CD4-positive, alpha-beta T cell treated with Interleukin-12 subunit alpha and Interleukin-12 subunit beta, for 1 hour (primary cell): Measurements from ENCODE around the gene KRTAP1-5.
"Not testable (repeated sequence)": the region's sequence is repeated elsewhere in the genome, so short reads cannot be mapped to it uniquely, and the experiment has no call there.

Experiments used
- DNase-seq: peaks from one replicate; pipeline ENCODE4 v3.0.0-alpha.2; 2020

KRTAP1-5 gene

DNA sequence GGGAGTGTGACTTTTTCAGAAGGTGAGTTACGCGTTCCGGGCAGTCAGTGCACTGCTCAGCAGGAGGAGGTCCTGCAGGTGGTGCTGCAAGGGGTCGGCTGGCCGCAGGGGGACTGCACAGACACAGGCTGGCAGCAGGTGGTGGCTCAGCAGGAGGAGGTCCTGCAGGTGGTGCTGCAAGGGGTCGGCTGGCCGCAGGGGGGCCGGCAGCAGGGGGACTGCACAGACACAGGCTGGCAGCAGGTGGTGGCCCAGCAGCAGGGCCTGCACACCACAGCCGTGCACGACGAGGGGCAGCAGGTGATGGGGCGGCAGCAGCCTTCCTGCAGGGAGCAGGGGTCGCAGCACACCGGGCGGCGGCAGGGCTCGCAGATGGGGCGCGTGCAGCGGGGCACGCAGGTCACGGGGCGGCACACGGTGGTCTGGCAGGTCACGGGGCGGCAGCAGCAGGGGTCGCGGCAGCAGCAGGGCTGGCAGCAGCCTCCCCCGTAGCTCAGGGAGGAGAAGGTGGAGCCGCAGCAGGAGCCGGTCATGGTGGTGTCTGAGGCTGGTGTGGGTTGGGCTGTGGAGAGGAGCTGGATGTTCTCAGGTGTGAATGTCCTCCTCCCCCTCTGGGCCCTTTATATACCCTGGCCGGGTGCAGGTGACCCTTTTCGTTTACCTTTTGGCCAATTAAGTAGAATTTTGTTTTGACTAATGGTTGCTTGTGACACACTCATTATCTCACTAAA is 19.9 kb upstream of the KRTAP1-5 start, which contains the start of gene KRTAP2-1:
TSS of gene KRTAP2-1 (minus strand) at position 582 of the 731 bp plus-strand sequence. CDS start at position 533, 49 bp downstream.
- not testable (repeated sequence) for DNase-seq

DNA sequence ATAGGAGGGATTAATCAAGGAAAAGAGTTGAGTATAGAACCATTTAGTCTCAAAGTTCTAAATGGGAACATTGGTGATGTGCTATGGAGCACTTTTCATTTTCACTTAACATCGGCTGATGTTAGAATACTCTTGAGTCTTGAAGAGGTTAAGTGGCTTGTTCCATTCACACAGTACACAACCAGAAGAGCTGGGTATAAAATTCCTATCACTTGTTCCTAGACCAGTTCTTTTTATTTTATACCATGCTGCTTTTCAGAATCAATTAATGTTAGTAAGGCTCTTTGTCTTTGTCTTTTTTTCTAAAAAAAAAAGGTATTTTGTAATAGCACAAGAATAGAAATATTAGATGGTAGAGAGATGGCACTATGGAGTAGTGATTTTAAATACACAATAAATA is 15.9 kb upstream of the KRTAP1-5 start:
- no peak for DNase-seq

DNA sequence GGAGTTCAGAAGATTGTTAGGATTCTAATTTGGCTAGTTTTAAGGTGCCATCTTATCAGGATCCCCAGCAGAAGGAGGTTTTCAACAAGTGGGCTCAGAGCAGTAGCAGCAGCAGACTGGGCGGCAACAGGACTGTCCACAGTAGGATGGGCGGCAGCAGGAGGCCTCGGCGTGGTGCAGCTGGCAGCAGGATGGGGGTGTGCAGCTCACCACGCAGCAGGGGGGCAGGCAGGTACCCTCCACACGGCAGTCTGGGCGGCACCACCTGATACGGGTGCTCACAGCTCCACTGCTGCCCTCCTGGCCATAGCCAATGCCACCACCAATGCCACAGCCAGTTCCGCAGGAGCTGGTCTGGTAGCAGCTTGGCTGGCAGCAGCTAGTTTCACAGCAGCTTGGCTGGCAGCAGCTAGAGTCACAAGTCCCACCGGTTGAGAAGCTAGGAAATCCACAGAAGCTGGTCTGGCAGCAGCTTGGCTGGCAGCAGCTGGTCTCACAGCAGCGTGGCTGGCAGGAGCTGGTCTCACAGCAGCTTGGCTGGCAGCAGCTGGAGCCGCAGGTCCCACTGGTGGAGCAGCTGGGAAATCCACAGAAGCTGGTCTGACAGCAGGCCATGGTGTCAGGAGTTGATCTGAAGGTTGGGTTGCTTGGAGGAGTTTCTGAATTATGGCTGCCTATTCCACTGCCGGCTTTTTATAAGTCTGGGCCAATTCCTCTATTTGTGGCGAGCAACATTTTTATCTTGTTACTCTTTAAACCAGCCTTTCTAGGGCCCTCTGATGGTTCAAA is 14.0 kb upstream of the KRTAP1-5 start, which contains the start of gene KRTAP1-1:
TSS of gene KRTAP1-1 (minus strand) at position 668 of the 789 bp plus-strand sequence. CDS start at position 615, 53 bp downstream.
- not testable (repeated sequence) for DNase-seq

DNA sequence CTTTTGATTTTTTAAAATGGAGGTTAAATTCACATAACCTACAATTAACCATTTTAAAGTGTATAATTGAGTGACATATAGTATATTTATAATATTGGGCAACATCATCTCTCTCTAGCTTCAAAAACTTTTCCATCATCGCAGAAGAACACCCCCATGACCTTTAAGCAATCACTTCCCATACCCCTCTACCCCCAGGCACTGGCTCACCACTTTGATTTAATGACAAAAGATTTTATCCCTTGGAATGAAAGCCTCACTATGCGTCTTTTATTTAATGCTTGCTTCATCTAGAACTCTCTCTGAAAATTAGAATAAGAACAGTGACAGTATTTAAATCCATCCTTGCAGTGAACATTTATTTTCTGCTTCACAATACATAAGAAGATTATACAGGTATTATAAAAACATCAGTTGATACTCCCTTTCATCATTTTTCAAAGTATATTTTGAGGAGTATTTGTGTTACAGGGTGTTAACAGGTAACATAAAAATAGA is 10.9 kb upstream of the KRTAP1-5 start:
- DNase-seq, result no peak

DNA sequence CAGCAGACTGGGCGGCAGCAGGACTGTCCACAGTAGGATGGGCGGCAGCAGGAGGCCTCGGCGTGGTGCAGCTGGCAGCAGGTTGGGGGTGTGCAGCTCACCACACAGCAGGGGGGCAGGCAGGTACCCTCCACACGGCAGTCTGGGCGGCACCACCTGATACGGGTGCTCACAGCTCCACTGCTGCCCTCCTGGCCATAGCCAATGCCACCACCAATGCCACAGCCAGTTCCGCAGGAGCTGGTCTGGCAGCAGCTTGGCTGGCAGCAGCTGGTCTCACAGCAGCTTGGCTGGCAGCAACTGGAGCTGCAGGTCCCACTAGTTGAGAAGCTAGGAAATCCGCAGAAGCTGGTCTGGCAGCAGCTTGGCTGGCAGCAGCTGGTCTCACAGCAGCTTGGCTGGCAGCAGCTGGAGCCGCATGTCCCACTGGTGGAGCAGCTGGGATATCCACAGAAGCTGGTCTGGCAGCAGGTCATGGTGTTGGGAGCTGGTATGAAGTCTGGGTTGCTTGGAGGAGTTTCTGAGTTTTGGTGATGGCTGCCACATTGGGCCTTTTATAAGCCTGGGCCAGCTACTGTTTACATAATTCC is 7.4 kb upstream of the KRTAP1-5 start, which contains the start of gene KRTAP1-3:
TSS of gene KRTAP1-3 (minus strand) at position 529 of the 590 bp plus-strand sequence. CDS start at position 476, 53 bp downstream.
- not testable (repeated sequence) for DNase-seq

DNA sequence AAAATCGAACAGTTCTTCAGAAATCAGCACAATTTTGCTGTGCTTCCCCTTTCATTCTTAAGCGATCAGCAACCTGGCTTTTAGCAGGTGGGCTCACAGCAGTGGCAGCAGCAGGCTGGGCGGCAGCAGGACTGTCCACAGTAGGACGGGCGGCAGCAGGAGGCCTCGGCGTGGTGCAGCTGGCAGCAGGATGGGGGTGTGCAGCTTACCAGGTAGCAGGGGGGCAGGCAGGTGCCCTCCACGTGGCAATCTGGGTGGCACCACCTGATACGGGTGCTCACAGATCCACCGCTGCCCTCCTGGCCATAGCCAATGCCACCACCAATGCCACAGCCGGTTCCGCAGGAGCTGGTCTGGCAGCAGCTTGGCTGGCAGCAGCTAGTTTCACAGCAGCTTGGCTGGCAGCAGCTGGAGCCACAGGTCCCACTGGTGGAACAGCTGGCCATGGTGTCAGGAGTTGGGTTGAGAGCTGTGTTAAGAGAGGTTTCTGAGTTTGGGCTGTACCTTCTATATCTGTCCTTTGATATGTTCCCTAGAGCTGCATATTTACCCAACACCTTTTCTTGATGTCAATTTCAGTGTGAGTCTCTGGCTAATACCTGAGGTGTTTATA is 2.7 kb upstream of the KRTAP1-5 start, which contains the start of gene KRTAP1-4:
TSS of gene KRTAP1-4 (minus strand) at position 563 of the 613 bp plus-strand sequence. CDS start at position 446, 117 bp downstream.
- no peak for DNase-seq

DNA sequence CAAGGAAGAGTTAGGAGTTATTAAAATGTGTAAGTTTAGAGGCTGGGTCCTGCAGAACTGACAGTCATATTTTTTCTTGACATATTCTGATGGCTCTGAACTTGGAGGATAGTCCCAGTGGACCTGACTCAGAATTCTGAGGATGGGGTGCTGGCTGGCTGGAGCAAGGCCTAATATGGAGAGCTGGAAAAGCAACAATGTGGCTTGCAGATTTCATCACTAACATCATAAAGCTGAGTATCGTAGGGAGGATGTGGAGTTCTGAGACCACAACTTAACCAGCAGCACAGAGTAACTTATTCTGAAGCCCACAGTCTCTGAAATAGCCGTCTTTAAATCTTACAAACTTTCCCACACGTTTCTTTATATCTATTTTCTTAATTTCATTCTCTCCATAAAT is 2.3 kb downstream of the KRTAP1-5 start:
- DNase-seq, result no peak

DNA sequence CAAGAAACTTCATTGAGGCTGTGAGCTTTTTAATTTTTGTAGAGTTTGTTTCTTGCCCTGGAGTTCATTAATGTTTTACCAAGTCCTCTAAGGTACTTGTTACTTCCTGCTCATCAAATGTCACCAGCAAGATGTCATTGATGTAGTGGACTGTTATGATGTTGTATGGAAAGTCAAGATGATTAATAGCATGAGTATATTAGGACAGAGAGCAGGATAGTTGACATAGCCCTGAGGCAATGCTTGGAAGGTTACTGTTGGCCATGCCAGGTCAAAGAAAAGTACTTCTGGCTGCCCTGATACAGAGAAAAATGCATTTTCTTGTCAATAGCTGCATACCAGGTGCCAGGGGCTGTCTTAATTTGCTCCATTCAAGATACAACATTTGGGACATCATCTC is 6.7 kb downstream of the KRTAP1-5 start:
- no peak for DNase-seq

DNA sequence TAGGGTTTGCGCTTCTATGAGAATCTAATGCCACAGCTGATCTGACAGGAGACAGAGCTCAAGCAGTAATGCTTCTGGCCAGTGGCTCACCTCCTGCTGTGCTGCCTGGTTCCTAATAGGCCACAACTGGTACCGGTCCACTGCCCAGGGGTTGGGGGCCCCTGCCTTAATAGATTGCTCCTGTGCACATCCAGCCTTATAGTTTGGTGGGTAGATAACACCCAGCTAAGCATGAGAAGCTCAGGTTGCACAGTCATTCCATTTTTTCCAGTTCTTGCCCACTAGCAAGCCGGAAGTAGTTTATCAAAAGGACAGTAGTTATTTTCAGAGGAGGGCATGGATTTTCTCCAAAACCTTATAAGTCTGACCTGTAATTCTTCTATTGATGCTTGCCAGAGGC is 7.6 kb downstream of the KRTAP1-5 start:
- DNase-seq, result no peak

DNA sequence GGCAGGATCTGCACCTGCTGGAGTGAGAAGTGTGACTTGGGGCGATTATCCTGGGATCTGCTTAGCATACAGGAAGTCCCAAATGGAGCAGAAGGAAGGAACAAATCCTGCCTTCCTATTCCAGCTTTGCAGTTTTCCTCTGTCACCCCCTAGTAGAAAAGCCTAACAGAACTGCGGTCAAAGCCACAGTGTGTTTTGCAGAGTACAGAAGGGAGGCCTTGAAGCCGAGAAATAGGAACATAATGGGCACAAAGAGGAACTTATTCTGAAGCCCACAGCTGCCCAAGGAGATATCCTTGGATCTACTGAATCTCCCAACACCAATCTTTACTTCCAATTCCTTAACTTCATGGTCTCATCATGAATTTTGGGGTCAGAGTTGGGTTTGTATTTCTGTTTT is 8.5 kb downstream of the KRTAP1-5 start:
- DNase-seq, result no peak

DNA sequence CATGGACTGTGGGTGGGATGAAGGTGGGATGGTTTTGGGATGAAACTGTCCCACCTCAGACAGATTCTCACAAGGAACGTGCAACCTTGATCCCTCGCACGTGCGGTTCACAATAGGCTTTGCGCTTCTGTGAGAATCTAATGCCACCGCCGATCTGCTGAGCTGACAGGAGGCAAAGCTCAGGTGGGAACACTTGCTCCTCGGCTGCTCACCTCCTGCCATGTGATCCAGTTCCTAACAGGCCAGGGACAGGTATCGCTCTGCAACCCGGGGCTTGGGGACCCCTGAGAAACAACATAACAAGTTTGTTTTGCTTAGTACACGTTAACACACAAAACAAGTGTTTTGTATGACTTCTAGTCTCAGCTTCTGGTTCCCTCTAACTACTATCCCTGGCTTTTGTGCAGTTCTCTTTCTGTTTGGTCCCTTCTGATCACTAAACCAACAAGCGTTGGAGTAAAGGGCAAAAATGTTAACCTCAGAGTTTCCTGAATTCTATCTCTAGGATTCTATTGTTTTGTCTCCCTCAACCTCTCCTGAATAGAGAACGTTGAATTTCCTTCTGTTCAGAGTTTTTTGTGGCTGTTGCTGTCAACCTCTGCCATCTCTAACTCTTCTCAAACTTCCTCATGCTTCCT is 10.3 kb downstream of the KRTAP1-5 start:
- DNase-seq, result no peak

DNA sequence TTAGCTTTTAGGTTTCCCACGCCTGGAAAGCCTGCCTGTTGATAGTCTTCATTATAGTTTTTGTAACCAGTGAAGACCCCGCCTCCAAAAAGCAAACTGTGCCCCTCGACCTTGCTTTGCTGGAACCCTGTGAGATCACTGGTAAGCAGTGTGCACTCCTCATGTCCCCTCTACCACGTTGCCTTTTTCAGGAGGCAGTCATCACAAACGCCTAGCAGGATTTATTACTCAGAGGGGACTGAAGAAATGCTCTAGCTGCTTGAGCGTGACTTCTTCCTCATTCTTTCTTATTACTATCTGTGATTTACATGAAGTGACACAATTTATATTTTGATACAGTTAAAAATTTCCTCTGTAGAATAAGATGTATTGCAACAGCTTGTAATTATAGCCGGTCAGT is 11.6 kb downstream of the KRTAP1-5 start:
- no peak for DNase-seq

DNA sequence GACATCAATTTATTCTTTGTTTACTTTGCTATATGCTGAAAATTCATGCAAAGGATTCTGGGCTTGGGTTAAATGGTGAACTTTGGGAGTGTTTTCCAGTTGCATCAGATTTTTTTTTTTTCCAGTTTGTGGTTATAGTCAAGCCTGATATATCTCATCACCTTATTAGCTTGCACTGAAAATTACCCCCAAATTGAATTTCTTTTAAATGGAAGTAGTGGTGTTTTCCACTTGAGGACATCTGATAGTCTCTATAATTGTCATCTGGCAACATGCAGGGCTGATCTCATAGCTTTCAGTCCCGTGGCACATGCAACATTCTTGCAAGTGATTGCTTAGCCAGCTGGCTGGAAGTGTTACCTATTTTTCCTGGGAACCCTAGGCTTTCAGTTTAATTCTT is 13.4 kb downstream of the KRTAP1-5 start:
- no peak for DNase-seq

DNA sequence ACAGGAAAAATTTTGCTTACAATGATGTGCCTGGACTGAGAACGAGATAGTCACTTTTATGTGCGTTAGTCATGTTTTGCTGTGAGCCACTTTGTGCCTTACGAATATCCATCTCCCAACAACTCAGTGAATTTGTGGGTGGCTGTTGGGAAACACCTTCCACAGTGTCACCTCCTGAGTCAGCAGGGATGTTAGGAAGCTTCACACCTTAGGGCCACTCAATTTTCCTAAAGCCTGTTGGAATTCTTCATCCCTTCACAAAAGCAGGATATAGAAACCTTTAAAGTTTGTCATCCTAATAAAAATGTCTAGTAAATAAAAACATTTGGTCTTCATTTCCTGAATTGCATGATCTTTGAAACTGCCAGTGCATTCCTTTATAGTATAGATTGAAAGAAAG is 13.8 kb downstream of the KRTAP1-5 start:
- no peak for DNase-seq

DNA sequence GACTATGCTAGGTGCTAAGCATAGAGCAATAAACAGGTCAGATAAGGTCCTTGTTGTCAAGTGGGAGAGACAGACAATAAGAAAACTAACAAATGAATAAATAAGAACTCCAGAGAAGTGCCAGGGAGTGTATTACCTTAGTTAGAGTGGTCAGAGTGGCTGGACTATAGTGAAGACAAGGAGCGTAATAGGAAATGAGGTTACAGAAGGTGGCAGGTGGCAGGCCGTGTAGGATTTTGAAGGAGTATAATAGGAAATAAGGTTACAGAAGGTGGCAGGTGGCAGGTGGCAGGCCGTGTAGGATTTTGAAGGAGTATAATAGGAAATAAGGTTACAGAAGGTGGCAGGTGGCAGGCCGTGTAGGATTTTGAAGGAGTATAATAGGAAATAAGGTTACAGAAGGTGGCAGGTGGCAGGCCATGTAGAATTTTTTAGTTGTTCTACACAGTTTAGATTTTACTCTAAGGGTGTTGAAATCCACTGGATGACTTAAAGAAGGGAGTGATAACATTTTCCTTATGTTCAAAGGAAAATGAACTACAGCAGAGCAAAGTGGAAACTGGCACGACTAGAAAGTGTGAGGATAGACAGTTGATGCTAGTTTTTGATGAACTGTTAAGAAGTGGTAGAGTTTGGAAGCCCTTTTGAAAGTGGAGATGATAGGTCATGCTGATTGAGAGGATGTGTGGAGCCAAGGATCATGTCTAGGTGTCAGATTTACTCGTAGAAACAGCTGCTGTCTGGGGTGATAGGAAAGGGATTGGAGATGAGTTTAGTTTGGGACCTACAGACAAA is 14.5 kb downstream of the KRTAP1-5 start:
- no peak for DNase-seq

DNA sequence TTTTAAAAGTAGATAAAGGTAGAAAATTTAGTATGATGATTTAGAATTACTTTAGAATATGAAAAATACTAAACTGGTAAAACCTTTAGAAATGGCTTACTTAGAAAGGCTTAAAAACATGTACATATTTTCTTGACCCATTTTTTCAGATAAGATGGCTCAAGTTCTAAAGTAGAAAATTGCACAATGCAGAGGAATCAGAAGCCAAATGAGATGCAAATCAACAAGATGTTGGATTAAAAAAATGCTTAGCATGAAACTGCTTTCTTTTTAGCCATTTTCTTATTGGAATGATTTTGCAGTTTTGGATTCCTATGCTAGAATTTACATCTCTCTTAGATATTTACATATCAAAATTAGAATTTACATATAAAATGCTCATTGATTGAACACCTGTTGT is 16.6 kb downstream of the KRTAP1-5 start:
- no peak for DNase-seq

DNA sequence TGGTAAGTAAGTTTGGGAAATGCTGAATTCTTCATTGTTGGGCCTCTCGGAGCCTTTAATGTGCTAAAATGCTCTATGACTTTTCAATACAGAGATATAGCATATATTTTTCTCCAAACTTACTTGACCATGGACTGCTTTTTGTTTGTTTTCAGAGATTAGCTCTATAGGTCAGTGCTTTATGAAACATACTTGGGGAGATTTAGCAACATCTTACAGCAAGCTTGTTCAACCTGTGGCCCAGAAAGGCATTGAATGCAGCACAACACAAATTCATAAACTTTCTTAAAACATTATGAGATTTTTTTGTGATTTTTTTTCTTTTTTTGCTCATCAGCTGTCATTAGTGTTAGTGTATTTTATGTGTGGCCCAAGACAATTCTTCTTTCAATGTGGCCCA is 17.1 kb downstream of the KRTAP1-5 start:
- DNase-seq, result no peak

DNA sequence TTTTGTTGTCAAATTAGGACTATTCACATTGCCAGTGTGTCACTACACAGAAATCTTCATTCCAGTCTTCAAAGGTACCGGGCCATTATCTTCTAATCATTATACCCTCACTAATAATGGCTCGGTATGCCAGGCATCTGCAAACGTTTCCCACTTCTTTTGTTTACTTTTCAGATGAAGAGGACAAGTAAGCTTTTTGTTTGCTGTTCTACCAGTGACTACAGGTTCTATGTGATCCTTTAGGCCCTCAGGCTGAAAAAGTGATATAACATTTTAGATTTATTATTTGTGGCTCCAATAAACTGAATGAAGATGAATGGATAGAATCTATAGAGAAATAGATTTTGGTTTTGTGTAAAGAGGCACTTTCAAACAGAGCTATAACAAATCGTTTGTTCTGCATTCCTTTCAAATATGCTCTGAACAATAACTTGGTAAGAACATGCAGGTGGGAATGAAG is 17.7 kb downstream of the KRTAP1-5 start:
- no peak for DNase-seq

DNA sequence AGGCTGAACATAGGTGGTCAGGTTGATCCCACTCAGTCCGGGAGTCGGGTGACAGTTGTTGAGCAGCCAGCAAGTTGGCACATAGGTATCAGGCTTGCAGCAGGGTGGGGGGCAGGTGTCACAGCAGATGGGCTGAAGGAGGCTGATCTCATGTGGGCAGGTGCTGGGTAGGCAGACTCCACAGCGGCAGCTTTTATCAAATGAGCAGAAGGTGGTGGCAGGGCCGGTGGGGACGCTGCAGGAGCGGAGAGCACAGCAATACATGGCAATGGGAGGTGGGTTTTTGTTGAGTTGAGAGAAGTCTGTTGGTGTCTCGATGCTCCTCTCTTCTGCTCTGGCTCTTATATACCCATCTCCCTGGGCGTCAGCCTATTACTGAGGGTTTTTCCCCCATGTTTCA is 18.2 kb downstream of the KRTAP1-5 start, which contains the start of gene KRTAP3-1:
TSS of gene KRTAP3-1 (minus strand) at position 318 of the 400 bp plus-strand sequence. CDS start at position 264, 54 bp downstream.
- no peak for DNase-seq

DNA sequence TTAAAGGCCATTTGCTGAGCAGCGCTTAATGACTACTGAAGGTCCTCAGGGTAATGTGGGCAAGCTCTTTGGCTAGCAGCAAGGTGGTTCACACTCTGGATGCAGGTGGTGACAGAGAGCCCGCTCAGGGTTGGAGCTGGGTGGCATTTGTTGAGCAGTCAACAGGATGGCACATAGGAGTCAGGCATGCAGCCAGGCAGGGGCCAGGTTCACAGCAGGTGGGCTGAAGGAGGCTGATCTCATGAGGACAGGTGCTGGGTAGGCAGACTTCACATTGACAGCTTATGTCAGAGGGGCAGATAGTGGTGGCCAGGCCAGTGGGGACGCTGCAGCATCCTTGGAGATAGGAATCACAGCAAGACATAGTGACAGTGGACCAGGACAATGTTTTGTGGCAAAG is 22.6 kb downstream of the KRTAP1-5 start:
- DNase-seq, result no peak

DNA sequence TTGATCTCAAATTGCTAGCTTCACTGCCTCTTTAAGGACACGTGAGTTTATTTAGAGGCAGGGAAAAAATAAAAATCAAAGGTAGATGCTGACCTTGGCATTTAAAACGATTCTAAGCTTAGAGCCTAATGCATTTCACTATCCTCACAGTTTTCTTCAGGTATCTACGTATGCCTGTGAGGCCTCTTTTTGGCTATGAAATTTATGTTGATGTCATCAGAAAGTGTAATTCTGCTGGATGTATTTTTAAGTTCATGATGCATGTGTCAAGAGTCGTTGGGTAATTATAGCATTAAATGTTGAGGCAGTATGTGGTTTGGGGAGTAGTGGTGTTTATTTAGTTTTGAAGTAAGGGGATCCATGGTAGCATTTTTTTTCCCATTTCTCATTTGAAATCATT is 23.1 kb downstream of the KRTAP1-5 start:
- no peak for DNase-seq
